Choroid plexus epithelial cell (primary cell): ENCODE results near the gene MUC12.

Source experiments
- DNase-seq: peaks from one replicate; pipeline ENCODE4 v3.0.0-alpha.2; 2010; ENCODE audit warnings: low read depth
- H3K4me3 ChIP-seq: 2 replicates; pipeline ENCODE4 v1.5.1; 2011; ENCODE audit warnings: low read depth, mild to moderate bottlenecking, control low read depth, low read length, moderate library complexity
- TF ChIP-seq, protein P1 (sequence below): conservative IDR thresholded peaks from 2 replicates; pipeline ENCODE4 v1.5.1; 2011; ENCODE audit warnings: low read depth, mild to moderate bottlenecking, control low read depth, inconsistent platforms, low read length, moderate library complexity

The MUC12 gene

DNA sequence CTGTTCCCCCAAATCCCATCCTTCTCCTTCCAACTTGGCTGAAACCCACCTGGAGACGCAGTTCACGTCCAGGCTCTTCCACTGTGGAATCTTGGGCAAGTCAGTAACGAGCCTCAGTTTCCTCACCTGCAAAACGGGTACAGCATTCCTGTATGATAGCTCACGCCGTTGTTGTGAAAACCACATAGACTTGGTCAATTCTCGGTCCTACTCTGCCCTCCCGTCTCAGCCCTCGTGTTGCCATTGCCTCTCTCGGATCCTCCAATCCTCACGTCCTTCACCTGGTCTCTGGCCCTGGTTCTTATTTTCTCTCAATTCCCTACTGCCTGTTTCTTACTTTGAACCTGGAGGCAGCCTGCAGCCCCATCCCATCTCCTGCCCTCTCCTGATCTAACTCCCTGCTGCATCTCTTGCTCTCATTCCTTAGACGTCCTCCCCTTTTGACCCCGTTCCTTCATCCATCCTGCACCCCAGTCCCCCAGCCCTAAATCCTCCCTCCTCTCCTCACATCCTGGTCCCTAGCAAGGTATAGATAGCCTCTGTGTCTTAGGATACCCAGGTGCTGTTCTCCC is 2.0 kb upstream of the MUC12 start:
- TF ChIP-seq, protein P1, sequence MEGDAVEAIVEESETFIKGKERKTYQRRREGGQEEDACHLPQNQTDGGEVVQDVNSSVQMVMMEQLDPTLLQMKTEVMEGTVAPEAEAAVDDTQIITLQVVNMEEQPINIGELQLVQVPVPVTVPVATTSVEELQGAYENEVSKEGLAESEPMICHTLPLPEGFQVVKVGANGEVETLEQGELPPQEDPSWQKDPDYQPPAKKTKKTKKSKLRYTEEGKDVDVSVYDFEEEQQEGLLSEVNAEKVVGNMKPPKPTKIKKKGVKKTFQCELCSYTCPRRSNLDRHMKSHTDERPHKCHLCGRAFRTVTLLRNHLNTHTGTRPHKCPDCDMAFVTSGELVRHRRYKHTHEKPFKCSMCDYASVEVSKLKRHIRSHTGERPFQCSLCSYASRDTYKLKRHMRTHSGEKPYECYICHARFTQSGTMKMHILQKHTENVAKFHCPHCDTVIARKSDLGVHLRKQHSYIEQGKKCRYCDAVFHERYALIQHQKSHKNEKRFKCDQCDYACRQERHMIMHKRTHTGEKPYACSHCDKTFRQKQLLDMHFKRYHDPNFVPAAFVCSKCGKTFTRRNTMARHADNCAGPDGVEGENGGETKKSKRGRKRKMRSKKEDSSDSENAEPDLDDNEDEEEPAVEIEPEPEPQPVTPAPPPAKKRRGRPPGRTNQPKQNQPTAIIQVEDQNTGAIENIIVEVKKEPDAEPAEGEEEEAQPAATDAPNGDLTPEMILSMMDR: no peak
- DNase-seq: no peak
- H3K4me3 ChIP-seq: no peak overlapping the region

DNA sequence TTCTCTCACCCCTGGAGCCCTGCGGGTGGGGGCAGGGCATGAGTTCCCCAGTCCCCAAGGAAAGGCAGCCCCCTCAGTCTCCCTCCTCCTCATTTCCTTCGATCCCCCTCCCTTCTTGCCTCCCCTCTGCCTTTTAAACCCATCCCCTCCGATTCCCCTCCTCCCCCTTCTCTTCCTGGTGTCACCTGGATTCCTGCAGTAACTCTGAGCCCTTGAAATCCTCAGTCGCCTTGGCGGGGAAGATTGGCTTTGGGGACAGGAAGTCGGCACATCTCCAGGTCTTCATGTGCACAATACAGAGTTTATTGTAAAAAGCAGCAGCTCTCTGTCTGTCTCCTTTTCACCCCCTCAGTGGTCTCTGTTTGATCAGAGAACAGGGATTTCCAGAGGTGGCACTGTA is 1.3 kb upstream of the MUC12 start:
- TF ChIP-seq, protein P1: no peak

DNA sequence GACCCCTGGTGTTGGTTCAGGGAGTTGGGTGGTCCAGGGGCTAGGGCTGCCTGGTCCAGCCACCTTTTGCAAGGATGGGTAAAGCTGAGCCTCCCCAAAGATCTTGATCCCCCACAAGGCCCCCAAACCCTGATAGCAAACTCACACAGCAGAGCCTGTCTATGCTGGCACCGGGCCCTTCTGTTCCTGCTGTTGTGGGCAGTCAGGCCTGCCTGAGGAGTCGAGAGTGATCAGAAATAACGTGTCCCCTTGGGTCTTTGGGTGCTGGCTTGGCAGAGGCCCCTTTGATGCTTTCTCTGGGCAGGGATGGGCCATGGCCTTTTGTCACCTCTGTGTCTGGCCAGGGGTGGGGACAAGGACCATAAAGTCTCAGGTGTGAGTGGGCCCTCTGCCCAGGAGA is 715 bp upstream of the MUC12 start:
- no peak for DNase-seq
- no peak overlapping the region for H3K4me3 ChIP-seq
- TF ChIP-seq, protein P1: no peak

More for the DNA sequence above, 1.3 kb upstream of the MUC12 start:
- H3K4me3 ChIP-seq: no peak overlapping the region
- no peak for DNase-seq

DNA sequence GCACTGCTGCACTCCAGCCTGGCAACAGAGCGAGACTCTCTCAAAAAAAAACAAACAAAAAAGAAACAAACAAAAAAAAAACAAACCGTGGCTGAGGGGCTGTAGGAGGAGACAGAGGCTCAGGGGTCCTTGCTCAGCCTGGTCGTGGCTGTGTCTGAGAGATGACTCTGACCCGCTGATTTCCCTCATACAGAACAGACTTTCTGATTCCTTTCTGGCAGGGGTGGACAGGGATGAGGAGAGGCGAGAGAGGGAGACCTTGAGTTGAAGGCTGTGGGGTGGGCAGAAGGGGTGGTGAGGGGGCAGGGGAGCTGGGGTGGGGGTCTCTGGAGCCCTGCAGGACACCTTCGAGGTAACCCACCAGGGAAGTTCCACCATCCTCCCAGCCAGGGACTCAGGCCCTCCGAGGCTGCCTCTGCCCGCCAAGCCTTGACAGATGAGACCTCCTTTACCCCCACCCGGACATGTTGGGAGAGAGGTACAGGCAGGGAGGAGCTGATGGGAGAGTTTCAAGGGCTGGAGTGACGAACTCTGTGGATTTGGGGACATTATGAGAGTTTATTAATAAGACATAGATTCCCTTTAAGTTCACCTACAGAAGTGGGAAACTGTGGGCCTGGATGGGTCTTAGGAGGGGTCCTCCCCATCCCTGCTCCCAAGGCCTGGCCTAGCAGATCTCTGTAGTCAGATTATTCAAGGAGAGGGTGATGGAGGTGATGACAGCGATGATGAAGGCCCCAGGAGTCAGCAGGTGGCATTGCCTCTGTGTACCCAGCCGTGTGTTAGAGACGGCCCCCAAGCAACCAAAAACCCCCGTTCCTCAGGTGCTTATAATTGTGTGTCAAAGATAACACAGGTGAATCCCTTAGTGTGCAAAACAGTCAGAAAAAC is 2.0 kb downstream of the MUC12 start:
- TF ChIP-seq, protein P1: no peak
- H3K4me3 ChIP-seq: no peak overlapping the region
- no peak for DNase-seq

DNA sequence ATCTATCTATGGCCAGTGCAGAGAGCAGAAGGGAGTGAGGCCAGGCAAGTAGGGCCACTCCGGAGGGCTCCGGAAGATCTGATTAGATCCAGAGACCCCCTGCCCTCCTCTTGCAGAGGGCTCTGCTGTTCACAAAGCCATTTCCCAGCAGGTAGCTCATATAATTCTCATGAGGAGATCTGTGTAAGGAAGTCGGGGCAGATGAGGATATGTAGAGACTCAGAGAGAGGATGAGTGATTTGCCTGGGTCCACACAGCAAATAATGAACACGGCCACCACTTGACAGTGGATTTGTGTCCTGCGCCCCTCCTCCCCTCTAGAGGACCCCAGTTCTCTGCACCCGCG is 2.6 kb downstream of the MUC12 start:
- DNase-seq: no peak
- TF ChIP-seq, protein P1: no peak
- no peak overlapping the region for H3K4me3 ChIP-seq

DNA sequence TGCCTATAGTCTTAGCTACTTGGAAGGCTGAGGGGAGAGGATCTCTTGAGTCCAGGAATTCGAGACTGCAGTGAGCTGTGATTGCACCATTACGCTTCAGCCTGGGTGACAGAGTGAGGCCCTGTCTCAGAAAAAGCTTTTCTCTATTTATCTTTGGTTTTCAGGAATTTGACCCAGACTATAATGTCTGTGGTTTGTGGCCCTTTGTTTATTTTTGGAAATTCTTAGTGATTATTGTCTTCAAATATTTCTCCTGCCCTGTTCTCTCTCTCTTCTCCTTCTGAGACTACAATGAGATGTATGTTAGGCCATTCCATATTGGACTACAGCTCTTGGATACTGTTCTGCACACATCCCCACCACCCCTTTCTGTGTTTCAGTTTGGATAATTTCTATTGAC is 4.7 kb downstream of the MUC12 start:
- DNase-seq: peak; percentile 23
- TF ChIP-seq, protein P1: no peak
- H3K4me3 ChIP-seq: no peak overlapping the region
